Gastroesophageal sphincter (tissue), 3 donors: Measurements from ENCODE around the gene CCDC150.

Experiments used
- CTCF ChIP-seq, 4 experiments: fragments of 200-600 bp in 2 of 4; fragments of 450-650 bp in 2 of 4; sonication (generic) in 1 of 4; IDR thresholded peaks; one replicate each; pipeline ENCODE4 v1.5.1; 2017 to 2019; ENCODE audit warnings: antibody characterized with exemption in 4 of 4, mild to moderate bottlenecking in 2 of 4, moderate library complexity in 2 of 4
- EP300 ChIP-seq: sonication (generic); formaldehyde crosslinking; IDR thresholded peaks from one replicate; pipeline ENCODE4 v1.6.1; 2017; ENCODE audit warnings: antibody characterized with exemption, mild to moderate bottlenecking
- POLR2AphosphoS5 ChIP-seq: sonication (generic); formaldehyde crosslinking; IDR thresholded peaks from one replicate; pipeline ENCODE4 v1.6.1; 2017; ENCODE audit warnings: antibody characterized with exemption

- no peak for TF ChIP-seq CTCF (IDR thresholded peaks at IDR 0.05)
- no peak for TF ChIP-seq POLR2AphosphoS5
- no peak for TF ChIP-seq EP300
These were observed 16.2 kb downstream of the CCDC150 start for GRCh38 chr2:196655761-196656160.
